Measurements from ENCODE around the gene EXOC6. TPM values are rescaled to one million over a fixed set of nuclear protein-coding genes. Genes with fewer than 3 reads are reported as not detected.

Gene EXOC6
- total RNA-seq, 2 donors from 2014 or later, result 7.0 to 10.1 TPM

GRCh38 chr10:92990615-92991014, 142.3 kb downstream of the EXOC6 start:
- Histone ChIP-seq H3K4me3 (no peak overlapping the region), H3K27ac (no peak overlapping the region), H3K4me1 (no peaks in the 10 kb centered on the region), H3K9me3 (no peaks in the 10 kb centered on the region), H3K27me3 (no peaks in the 10 kb centered on the region), H3K36me3 (no peaks in the 10 kb centered on the region)
- no peak for DNase-seq (ENCODE audit: low spot score)
- no peak for TF ChIP-seq CTCF (IDR thresholded peaks at IDR 0.05)

DNA sequence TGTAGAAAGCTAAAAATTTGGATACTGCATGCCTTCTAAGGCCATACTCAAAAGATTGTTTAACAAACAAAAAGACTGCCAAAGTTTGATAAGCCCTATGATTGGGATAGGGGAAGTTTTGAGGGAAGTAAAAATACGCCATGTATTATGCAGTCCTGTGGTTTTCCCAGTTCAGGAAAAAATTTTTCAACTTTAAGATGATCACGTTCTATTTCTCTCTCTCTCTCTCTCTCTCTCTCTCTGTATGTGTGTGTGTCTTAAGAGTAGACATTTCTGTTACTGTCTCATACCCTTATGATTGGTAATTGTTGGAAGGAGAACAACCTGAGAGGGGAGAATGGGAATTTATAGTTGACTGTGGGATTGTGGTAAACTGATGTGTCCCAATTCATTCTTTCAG, 143.2 kb downstream of the EXOC6 start:
- Histone ChIP-seq H3K4me3 (no peak overlapping the region), H3K9me3 (no peaks in the 10 kb centered on the region), H3K36me3 (no peaks in the 10 kb centered on the region), H3K4me1 (no peaks in the 10 kb centered on the region), H3K27ac (no peak overlapping the region), H3K27me3 (no peaks in the 10 kb centered on the region)
- TF ChIP-seq CTCF (IDR thresholded peaks at IDR 0.05), result no peak
- DNase-seq (ENCODE audit: low spot score), result no peak

- peaks cover 0 to 8% of the 10 kb centered on the region in 2 donors for H3K4me1 ChIP-seq
- no peaks in the 10 kb centered on the region for H3K27me3 ChIP-seq
- H3K9me3 ChIP-seq, result no peaks in the 10 kb centered on the region
- no peak for DNase-seq (ENCODE audit: low spot score)
- H3K4me3 ChIP-seq, result no peak overlapping the region
- no peak for TF ChIP-seq CTCF (IDR thresholded peaks at IDR 0.05)
- H3K36me3 ChIP-seq, result no peaks in the 10 kb centered on the region
- no peak overlapping the region for H3K27ac ChIP-seq
Observed at GRCh38 chr10:92993699-92994272, 145.5 kb downstream of the EXOC6 start.

DNA sequence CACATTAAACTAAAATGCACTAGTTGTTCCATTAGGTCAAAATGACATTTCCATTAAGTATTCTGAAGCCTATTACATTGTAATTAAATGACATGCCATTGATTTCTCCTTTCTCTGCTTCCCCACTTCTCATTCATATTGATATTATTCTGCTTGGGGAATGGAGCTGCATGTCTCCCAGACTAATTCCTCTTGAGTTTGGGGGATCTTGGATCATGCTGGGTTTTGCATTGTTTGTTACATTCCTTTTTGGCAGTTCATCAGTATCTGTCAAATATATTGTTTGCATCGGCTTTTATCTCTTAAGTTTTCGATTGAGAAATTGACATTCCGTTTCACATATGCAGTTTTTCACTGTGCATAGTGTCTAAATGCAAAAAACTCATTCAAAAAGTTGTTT, 147.2 kb downstream of the EXOC6 start:
- TF ChIP-seq CTCF (IDR thresholded peaks at IDR 0.05), result no peak
- Histone ChIP-seq H3K4me1 (peaks cover 0 to 8% of the 10 kb centered on the region in 2 donors), H3K27ac (no peak overlapping the region), H3K36me3 (no peaks in the 10 kb centered on the region), H3K27me3 (no peaks in the 10 kb centered on the region), H3K9me3 (no peaks in the 10 kb centered on the region), H3K4me3 (no peak overlapping the region)
- no peak for DNase-seq (ENCODE audit: low spot score)

DNA sequence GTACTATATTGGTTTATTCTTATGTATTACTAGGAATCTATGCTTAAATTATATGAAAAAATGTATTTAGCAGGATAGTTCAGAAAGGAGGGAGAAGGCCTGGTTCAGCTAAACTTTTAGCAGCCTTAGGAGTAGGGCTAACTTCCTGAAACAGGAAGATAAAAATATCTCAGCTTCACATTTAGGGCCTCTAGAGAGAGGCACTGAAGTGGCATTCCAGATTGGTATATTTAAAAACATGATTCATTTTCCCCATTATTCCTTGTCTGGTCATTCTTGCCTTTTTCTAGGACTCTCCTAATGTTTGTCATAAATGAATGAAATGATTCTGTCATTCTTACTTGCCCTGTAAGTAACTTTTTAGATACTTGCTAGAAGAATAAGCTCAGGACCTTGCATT, 149.3 kb downstream of the EXOC6 start:
- no peaks in the 10 kb centered on the region for H3K27me3 ChIP-seq
- no peak for TF ChIP-seq CTCF (IDR thresholded peaks at IDR 0.05)
- H3K4me3 ChIP-seq, result no peak overlapping the region
- peaks cover 0 to 8% of the 10 kb centered on the region in 2 donors for H3K4me1 ChIP-seq
- no peak overlapping the region for H3K27ac ChIP-seq
- H3K36me3 ChIP-seq, result no peaks in the 10 kb centered on the region
- H3K9me3 ChIP-seq, result no peaks in the 10 kb centered on the region
- DNase-seq (ENCODE audit: low spot score), result no peak

DNA sequence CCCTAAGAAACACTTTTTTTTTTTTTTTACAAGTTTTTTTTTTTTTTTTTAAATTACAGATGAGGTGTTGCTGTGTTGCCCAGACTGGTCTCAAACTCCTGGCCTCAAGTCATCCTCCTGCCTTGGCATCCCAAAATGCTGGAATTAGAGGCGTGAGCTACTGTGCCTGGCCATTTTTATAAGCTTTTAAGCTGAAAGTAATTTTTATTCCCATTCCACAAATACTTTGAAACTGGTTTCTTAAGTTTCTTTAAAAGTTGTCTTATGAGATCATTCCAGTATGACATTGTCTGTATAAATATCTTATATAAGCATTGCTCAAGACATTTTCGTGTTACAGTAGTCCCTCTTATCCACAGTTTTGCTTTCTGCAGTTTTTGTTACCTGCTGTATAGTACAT, 150.9 kb downstream of the EXOC6 start:
- no peak for DNase-seq (ENCODE audit: low spot score)
- H3K27ac ChIP-seq, result no peak overlapping the region
- TF ChIP-seq CTCF (IDR thresholded peaks at IDR 0.05), result no peak
- peaks cover 0 to 8% of the 10 kb centered on the region in 2 donors for H3K4me1 ChIP-seq
- no peaks in the 10 kb centered on the region for H3K9me3 ChIP-seq
- no peaks in the 10 kb centered on the region for H3K27me3 ChIP-seq
- H3K36me3 ChIP-seq, result no peaks in the 10 kb centered on the region
- H3K4me3 ChIP-seq, result no peak overlapping the region
